Stimulated activated CD4-positive, alpha-beta T cell treated with anti-CD3 and anti-CD28 coated beads, Interleukin-12 subunit alpha, Interleukin-12 subunit beta, amount 100 ng/mL, for 48 hours (primary cell): ENCODE measurements around the gene CYP4V2.

Source experiments
- DNase-seq, 3 donors: peaks; one replicate each; pipeline ENCODE4 v3.0.0-alpha.2; 2020; ENCODE audit warnings: low read depth in 2 of 3, low spot score in 1 of 3

Gene CYP4V2

GRCh38 chr4:186188107-186188506, 3.3 kb upstream of the CYP4V2 start:
- no peak for DNase-seq

- no peak for DNase-seq
Measured at GRCh38 chr4:186189656-186190055, 1.7 kb upstream of the CYP4V2 start.

DNA sequence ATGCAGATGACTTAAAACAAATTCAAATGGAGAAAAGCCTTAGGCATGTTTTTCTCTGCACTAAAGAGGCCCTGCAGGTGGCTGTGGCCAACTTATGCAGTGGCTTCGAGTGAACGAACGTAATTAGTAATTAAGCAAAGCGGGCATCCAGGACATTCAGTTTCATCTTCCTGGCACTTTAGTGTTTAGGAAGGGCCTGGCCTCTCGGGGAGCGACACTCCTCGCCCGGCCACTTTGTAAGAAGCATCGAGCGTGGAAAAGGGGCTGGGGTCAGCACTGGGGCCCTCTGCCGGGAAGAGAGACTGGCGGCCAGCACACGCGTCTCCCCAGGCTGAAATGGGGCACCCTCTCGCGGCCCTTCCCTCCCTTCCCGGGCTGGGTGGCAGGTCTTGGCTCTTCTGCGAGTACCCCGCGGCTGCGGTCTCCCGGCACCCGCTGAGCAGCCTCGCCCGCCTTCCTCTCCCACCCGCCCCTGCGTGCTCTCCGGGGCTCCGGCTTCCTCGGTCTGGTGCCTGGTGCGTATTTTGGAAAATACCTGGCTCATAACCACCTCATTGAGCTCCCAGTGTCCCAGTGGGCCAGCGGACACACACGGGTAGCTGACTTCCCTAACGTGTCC, 677 bp upstream of the CYP4V2 start:
- DNase-seq: peak; percentile 11 to 27 (median 16)

DNA sequence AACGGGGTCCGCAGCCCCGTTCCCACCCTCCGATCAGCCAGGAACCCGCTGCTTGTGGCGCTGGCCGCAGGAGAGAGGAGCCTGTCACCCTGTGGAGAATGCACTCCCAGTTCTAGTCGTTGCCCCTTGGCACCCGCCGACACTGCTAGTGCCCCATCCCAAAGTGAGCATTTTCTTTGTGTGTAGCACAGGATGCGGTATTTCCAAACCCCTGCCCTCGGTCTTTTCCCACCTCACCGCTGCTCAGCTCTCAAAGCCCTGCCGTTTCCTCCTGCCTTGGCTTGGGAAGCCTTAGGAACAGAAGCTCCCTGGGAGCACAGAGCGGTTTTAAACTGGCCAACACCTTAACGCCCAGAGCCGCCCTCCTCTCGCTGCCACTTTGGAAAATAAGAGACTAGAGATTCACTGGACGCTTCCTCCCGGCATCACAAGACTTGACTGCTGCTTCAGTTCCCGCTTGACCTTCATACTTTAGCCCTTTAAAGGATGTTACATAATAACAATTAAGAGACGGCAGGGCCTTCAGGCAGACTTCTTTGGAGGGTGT, 772 bp downstream of the CYP4V2 start:
- peak in 2 of 3 donors; percentile 5 to 24 for DNase-seq

GRCh38 chr4:186193851-186194250, 2.5 kb downstream of the CYP4V2 start:
- no peak for DNase-seq

GRCh38 chr4:186196063-186196462, 4.7 kb downstream of the CYP4V2 start:
- no peak for DNase-seq

- no peak for DNase-seq
Measured at GRCh38 chr4:186200516-186200915, 9.1 kb downstream of the CYP4V2 start.

DNA sequence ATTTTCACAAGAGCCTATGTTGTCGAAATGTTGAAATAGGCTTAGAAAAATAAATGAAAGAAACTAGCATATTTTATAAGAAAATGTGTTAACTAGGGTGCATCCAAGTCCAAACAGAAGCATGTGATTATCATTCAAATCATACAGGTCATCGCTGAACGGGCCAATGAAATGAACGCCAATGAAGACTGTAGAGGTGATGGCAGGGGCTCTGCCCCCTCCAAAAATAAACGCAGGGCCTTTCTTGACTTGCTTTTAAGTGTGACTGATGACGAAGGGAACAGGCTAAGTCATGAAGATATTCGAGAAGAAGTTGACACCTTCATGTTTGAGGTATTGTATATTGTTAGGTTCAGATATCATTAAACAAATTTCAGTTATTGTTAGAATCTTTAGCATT, 9.6 kb downstream of the CYP4V2 start:
- no peak for DNase-seq

GRCh38 chr4:186201535-186202230, 10.3 kb downstream of the CYP4V2 start:
- peak; percentile 7 to 50 (median 42) for DNase-seq

DNA sequence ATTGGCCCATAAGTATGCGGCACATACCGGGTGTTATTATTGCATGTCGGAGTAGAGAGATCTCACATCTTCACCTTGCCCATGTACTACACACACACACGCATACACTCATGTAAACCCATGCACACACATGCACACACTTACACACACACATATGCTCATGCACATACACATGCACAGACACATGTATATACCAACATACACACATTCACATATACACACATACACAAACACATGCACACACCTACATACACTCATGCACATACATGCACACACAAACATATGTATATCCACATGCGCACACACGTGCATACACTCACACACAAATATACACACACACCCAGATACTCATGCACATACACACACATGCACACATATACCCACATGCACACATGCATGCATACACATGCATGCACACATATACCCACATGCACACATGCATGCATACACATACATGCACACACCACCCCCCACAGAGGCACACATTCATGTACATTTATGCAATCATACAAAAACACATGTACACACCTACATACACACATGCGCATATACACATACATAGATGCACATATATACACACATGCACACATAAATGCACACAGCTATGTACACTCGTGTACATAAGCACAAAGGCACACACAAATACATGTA, 11.2 kb downstream of the CYP4V2 start:
- DNase-seq: no peak

DNA sequence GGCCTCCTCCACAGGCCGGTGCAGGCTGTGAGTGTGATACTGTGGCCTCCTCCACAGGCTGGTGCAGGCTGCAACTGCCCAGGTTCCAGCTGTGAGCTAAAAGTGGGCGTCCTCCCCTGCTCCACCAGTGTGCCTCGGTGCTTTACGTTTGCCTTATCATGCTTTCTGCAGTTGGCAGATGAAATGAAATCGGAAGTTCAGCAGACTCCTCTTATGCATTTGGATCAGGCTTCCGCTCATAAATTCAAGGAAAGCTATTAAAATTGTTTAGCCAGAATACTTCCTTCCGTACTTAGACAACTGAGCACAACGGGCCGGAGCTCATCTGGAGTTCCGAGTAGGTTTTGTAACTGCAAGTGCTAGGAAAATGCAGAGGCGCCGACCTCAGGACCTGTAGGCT, 12.0 kb downstream of the CYP4V2 start:
- DNase-seq: no peak

DNA sequence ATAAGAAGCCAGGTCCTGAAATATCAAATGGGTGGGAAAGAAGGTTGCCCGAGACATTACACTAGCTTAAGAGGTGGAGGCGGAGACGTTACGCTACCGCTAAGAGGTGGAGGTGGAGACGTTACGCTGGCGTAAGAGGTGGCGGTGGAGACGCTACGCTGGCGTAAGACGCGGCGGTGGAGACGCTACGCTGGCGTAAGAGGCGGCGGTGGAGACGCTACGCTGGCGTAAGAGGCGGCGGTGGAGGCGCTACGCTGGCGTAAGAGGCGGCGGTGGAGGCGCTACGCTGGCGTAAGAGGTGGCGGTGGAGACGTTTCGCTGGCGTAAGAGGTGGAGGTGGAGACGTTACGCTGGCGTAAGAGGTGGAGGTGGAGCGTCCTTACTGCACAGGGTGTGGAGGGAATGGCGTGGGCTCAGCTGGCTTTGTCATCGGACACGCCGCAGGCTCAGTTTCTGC, 12.8 kb downstream of the CYP4V2 start:
- DNase-seq: peak in 1 of 3 donors; percentile 68

DNA sequence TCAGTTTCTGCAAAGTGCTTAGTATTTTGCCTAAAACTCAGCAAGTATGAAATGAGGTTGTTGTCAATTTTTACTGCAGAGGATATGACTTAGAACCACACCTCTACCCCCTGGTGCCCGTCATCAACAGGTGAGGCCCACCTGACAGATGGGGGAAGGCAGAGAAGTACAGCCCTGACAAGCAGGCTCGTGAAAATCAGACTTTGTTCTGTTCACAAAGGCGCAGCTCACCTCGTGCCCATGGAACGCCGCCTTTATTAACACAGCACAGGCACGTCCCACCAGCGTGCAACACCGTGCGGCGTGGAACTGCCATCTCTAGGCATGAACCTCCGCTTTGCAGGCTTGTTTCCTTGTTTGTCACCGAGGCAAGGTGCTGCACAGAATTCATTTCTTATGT, 13.3 kb downstream of the CYP4V2 start:
- DNase-seq: no peak

DNA sequence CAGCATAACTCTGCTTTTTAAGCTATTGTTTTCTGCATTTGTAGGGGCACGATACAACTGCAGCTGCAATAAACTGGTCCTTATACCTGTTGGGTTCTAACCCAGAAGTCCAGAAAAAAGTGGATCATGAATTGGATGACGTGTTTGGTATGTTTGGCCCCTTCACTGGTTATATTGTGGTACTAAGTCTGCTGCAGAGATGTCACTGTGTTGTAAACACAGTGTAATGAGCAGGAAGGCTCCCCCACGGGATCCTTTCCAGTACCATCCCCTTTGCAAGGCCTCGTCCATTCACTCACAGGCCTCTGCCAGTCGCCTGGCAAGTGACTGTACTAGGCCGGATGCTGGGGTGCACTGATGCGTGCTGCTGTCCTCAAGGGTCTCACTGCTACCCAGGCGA, 13.8 kb downstream of the CYP4V2 start:
- no peak for DNase-seq

- no peak for DNase-seq
Measured at GRCh38 chr4:186216465-186217024, 25.2 kb downstream of the CYP4V2 start.

DNA sequence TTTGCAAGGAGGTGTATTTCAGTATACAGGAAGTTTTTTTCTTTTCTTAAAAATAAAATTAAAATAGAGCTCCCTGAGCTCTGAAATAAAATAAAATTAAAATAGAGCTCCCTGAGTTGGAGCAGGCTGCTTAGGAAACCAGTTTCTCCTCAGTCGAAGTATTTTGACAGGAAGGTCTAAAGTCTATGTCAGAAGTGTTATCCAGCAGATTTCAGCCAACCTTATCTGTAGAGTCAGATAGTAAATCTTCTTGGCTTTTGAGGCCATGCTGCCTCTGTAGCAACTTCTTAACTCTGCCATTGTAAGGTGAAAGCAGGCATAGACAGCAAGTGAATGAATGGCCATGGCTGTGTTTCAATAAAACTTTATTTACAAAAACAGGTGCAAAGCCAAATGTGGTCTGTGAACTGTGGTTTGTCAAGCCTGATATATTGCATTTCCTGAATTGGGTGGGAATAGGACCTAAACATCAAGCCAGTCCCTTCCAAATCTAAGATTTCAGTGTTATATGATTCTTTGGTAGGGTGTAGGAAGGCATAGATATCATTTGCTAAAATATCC, 26.4 kb downstream of the CYP4V2 start:
- no peak for DNase-seq

DNA sequence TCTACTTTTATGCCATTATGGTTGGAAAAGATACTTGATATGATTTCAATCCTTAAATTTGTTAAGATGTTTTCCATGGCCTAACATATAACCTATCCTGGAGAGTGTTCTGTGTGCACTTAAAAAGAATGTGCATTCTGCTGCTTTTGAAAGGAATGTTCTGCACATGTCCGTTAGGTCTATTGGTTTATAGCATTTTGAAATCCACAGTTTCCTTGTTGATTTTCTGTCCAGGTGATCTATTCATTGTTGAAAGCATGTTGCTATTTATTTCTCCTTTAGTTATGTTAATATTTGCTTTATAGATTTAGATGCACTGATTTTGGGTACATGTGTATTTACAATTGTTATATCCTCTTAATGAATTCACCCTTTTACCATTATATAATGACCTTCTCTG, 30.3 kb downstream of the CYP4V2 start:
- DNase-seq: no peak

DNA sequence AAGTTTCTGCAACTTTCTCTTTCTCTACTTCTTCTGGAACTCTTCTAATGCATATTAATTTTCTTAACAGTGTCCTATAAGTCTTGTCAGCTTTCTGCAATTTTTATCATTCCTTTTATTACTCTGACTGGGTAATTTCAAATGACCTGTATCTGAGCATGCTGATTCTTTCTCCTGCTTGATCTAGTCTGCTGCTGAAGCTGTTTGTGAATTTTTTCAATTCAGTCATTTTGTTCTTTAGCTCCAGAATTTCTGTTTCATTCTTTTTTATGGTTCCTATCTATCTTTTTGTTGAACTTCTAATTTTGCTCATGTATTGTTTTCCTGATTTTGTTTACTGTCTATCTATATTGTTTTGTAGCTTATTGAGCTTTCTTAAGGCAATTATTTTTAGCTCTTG, 34.5 kb downstream of the CYP4V2 start:
- DNase-seq: no peak

GRCh38 chr4:186226521-186227189, 35.3 kb downstream of the CYP4V2 start:
- no peak for DNase-seq

DNA sequence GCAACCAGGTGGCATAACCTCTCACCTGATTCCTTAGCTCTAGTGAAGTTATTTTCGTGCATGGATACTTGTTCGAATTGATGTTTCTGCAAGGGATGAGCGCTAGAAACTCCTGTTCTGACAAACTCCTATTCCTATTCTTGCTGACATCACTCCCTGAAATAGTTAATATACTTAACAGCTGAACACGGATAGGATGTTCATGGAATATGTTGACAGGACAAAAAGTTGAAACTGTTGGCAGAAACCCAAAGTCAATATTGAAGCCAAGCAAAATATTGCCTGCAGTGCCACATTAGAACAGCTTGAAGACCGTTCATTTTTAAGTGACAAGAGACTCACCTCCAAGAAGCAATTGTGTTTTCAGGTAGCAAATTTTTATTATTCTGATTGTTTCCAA, 35.9 kb downstream of the CYP4V2 start, which contains the start of gene KLKB1:
Gene KLKB1 (plus strand): TSS at position 287 of the 400 bp plus-strand sequence. CDS start 689 bp downstream, outside the sequence.
- no peak for DNase-seq
